Fibroblast of lung (primary cell): ENCODE data around the gene RAET1G. TPM values are rescaled to one million over a fixed set of nuclear protein-coding genes. Genes with fewer than 3 reads are reported as not detected.
"Not testable (repeated sequence)": the region's sequence is repeated elsewhere in the genome, so short reads cannot be mapped to it uniquely, and the experiment has no call there.

Source experiments
- DNase-seq, 2 donors: peaks; one replicate each; pipeline versions ENCODE4 v3.0.0 to v3.0.0-alpha.2; 2010; ENCODE audit warnings: low read depth in 2 of 2
- H2AFZ ChIP-seq: 2 replicates; pipeline ENCODE4 v1.5.1; 2012; ENCODE audit warnings: low read length, control low read depth, inconsistent platforms
- H3K27ac ChIP-seq: 2 replicates; pipeline ENCODE4 v1.5.1; 2011; ENCODE audit warnings: low read length, control low read depth; ENCODE audit not compliant: insufficient read depth
- H3K27me3 ChIP-seq: 2 replicates; pipeline ENCODE4 v1.5.1; 2011; ENCODE audit warnings: mild to moderate bottlenecking, low read length; ENCODE audit not compliant: control insufficient read depth, insufficient read depth
- H3K36me3 ChIP-seq: 2 replicates; pipeline ENCODE4 v1.5.1; 2011; ENCODE audit warnings: low read length; ENCODE audit not compliant: control insufficient read depth, insufficient read depth
- H3K4me1 ChIP-seq: 2 replicates; pipeline ENCODE4 v1.5.1; 2011; ENCODE audit warnings: low read length; ENCODE audit not compliant: control insufficient read depth, insufficient read depth; ENCODE audit errors: extremely low read depth
- H3K4me2 ChIP-seq: 2 replicates; pipeline ENCODE4 v1.5.1; 2011; ENCODE audit warnings: low read length, control low read depth; ENCODE audit not compliant: insufficient read depth; ENCODE audit errors: extremely low read depth
- H3K4me3 ChIP-seq, 4 experiments: fragments of 200-600 bp in 1 of 4; sonication (generic) in 1 of 4; replicated peaks in 1 of 4; 2 replicates each; pipeline ENCODE4 v1.5.1; 2011 to 2016; ENCODE audit warnings: low read length in 4 of 4, low read depth in 3 of 4, mild to moderate bottlenecking in 3 of 4, control low read depth in 2 of 4, inconsistent platforms in 1 of 4, mixed read lengths in 1 of 4; ENCODE audit not compliant: insufficient read depth in 1 of 4; ENCODE audit errors: control extremely low read depth in 1 of 4
- H3K79me2 ChIP-seq: 2 replicates; pipeline ENCODE4 v1.5.1; 2012; ENCODE audit warnings: mild to moderate bottlenecking, low read length, inconsistent platforms; ENCODE audit not compliant: control insufficient read depth, insufficient read depth
- H3K9ac ChIP-seq: 2 replicates; pipeline ENCODE4 v1.5.1; 2011; ENCODE audit warnings: mild to moderate bottlenecking, low read length, control low read depth; ENCODE audit not compliant: insufficient read depth
- H3K9me3 ChIP-seq: 2 replicates; pipeline ENCODE4 v1.5.1; 2012; ENCODE audit warnings: low read depth, low read length; ENCODE audit not compliant: control insufficient read depth, insufficient read depth
- H4K20me1 ChIP-seq: 2 replicates; pipeline ENCODE4 v1.5.1; 2011; ENCODE audit warnings: low read length; ENCODE audit not compliant: control insufficient read depth, insufficient read depth; ENCODE audit errors: extremely low read depth
- EZH2 ChIP-seq: IDR thresholded peaks from 2 replicates; pipeline ENCODE4 v1.5.1; 2012; ENCODE audit warnings: low read length, control low read depth, mild to moderate bottlenecking; ENCODE audit errors: missing control alignments
- polyA plus RNA-seq, 2 donors: library from polyadenylated mRNA; depleted of rRNA in 1 of 2; stranded (reverse) in 1 of 2; unstranded in 1 of 2; fragments of >200 nt; gene quantifications; 2 replicates each; pipeline ENCODE4 v1.2.1, GENCODE V29; 2011 to 2012; ENCODE audit warnings: missing spikeins in 1 of 2
- total RNA-seq: library from RNA; depleted of rRNA; stranded (reverse); fragments of >200 nt; gene quantifications from 2 replicates; pipeline ENCODE4 v1.2.1, GENCODE V29; 2014
- TF ChIP-seq, protein P1 (sequence below), 2 donors: IDR thresholded peaks in 1 of 2; conservative IDR thresholded peaks in 1 of 2; 1 replicate in 1 of 2; 2 replicates in 1 of 2; pipeline ENCODE4 v1.5.1; 2011 to 2012; ENCODE audit warnings: low read length in 2 of 2, control low read depth in 1 of 2, inconsistent platforms in 1 of 2, low read depth in 1 of 2, mild to moderate bottlenecking in 1 of 2

The RAET1G gene
- total and polyA plus RNA-seq, 2 donors (not counting 1 experiment from before 2014, with no cell fraction given) = 3.3 to 8.8 TPM

DNA sequence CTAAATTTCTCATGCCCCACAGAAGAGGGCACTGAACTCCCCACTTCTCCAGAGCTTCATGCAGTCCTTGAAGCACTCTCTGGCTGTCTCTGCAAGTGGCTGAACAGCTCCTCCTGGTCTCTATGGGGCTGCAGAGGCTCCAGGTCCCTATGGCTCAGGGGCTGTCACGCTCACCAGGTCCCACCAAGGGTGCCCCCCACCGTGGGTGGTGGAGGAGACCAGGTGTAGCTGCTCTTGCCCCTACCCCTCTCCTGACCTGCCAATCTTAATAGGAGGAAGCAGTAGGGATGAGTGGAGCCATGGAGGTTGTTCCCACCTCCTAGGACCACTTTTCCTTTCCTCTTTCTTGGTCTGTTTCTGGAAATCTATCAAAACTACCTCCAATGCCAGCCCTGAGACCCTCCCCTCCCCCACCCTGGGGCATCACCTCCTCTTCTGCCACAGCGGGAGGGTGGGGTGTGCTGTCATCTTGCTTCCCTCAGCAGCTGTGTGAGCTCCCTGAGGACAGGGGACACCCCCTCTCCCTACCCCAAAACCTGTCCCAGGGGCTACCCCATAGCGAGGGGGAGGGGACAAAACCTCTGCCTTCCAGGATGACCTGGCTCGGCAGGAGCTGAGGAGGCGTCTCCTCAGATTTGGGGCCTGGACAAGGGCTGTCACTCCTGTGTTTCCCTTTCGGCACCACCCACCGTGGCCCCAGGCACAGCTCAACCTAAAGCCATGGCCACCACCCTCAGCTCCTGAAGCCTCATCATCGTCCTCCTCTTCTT, 13.0 kb downstream of the RAET1G start:
- no peak overlapping the region for H3K9ac ChIP-seq
- H3K27me3 ChIP-seq = no peaks in the 10 kb centered on the region
- no peaks in the 10 kb centered on the region for H3K4me1 ChIP-seq
- no peak overlapping the region for H2AFZ ChIP-seq
- no peak overlapping the region for H3K4me3 ChIP-seq
- no peak for DNase-seq
- H3K27ac ChIP-seq = no peak overlapping the region
- TF ChIP-seq, protein P1, sequence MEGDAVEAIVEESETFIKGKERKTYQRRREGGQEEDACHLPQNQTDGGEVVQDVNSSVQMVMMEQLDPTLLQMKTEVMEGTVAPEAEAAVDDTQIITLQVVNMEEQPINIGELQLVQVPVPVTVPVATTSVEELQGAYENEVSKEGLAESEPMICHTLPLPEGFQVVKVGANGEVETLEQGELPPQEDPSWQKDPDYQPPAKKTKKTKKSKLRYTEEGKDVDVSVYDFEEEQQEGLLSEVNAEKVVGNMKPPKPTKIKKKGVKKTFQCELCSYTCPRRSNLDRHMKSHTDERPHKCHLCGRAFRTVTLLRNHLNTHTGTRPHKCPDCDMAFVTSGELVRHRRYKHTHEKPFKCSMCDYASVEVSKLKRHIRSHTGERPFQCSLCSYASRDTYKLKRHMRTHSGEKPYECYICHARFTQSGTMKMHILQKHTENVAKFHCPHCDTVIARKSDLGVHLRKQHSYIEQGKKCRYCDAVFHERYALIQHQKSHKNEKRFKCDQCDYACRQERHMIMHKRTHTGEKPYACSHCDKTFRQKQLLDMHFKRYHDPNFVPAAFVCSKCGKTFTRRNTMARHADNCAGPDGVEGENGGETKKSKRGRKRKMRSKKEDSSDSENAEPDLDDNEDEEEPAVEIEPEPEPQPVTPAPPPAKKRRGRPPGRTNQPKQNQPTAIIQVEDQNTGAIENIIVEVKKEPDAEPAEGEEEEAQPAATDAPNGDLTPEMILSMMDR (conservative IDR thresholded peaks at IDR 0.05 in 1 of 2, IDR thresholded peaks at IDR 0.05 in 1 of 2; ENCODE audit: low read depth in 1 of 2, low read length in 2 of 2) = no peak
- TF ChIP-seq EZH2 = no peak
- no peaks in the 10 kb centered on the region for H3K79me2 ChIP-seq
- no peak overlapping the region for H3K4me2 ChIP-seq
- no peaks in the 10 kb centered on the region for H4K20me1 ChIP-seq
- no peaks in the 10 kb centered on the region for H3K9me3 ChIP-seq
- H3K36me3 ChIP-seq = no peaks in the 10 kb centered on the region

DNA sequence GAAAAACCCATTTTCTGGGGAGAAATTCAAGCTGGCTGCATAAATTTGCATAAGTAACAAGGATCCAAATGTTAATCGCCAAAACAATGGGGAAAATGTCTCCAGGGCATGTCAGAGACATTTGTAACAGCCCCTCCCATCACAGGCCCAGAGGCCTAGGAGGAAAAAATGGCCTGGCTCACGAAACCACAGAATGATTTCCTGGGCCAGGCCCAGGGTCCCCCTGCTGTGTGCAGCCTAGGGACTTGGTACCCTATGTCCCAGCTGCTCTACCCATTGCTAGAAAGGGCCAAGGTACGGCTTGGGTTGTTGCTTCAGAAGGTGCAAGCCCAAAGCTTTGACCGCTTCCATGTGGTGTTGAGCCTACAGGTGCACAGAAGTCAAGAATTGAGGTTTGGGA, 14.4 kb downstream of the RAET1G start:
- not testable (repeated sequence) for H3K79me2 ChIP-seq, H3K4me2 ChIP-seq

GRCh38 chr6:149907317-149907716, 15.6 kb downstream of the RAET1G start:
- no peak overlapping the region for H3K4me3 ChIP-seq
- TF ChIP-seq, protein P1 (conservative IDR thresholded peaks at IDR 0.05 in 1 of 2, IDR thresholded peaks at IDR 0.05 in 1 of 2; ENCODE audit: low read depth in 1 of 2, low read length in 2 of 2) = no peak
- no peak for TF ChIP-seq EZH2
- no peak for DNase-seq
- no peaks in the 10 kb centered on the region for H3K79me2 ChIP-seq
- no peak overlapping the region for H2AFZ ChIP-seq
- H3K4me2 ChIP-seq = no peak overlapping the region
- no peaks in the 10 kb centered on the region for H3K36me3 ChIP-seq
- H4K20me1 ChIP-seq = no peaks in the 10 kb centered on the region
- no peaks in the 10 kb centered on the region for H3K4me1 ChIP-seq
- H3K27ac ChIP-seq = no peak overlapping the region
- no peaks in the 10 kb centered on the region for H3K27me3 ChIP-seq
- no peak overlapping the region for H3K9ac ChIP-seq
- H3K9me3 ChIP-seq = no peaks in the 10 kb centered on the region

More for the DNA sequence above, 14.4 kb downstream of the RAET1G start:
- not testable (repeated sequence) for H3K4me1 ChIP-seq, H3K27ac ChIP-seq, DNase-seq, H2AFZ ChIP-seq, H3K36me3 ChIP-seq, H3K9ac ChIP-seq, H3K27me3 ChIP-seq, H3K9me3 ChIP-seq, H4K20me1 ChIP-seq, H3K4me3 ChIP-seq
